ENCODE data around the gene CTNND1. TPM values are rescaled to one million over a fixed set of nuclear protein-coding genes. Genes with fewer than 3 reads are reported as not detected.
"Not testable (repeated sequence)": the region's sequence is repeated elsewhere in the genome, so short reads cannot be mapped to it uniquely, and the experiment has no call there.

CTNND1 gene
- total RNA-seq = 100 to 1,000 TPM in 2 of 3 donors, 10 to 100 TPM in 1; 82.1 to 259 (median 175) TPM

- H3K36me3 ChIP-seq = no peaks in the 10 kb centered on the region
- intact Hi-C loops (cut with DNase I; ENCODE audit: low total_unique reads) = no loop called here
These were observed at the start of gene CTNND1 for GRCh38 chr11:57761301-57762234. Gene CTNND1, plus strand, starts transcription at chr11:57761802. Its CDS starts 29,677 bp downstream, at chr11:57791479.

GRCh38 chr11:57712256-57713150 is 49.1 kb upstream of the CTNND1 start, which contains the start of gene TMX2:
Gene TMX2, plus strand, starts transcription at chr11:57712593. Its CDS starts 26 bp downstream, at chr11:57712619.
- Histone ChIP-seq H3K27me3 (no peaks in the 10 kb centered on the region), H3K9me3 (no peaks in the 10 kb centered on the region), H3K27ac (peak within 1 kb of the TSS; percentile 95), H3K4me3 (peak within 1 kb of the TSS; percentile 92 to 99 (median 98)), H3K4me1 (peaks cover 4 to 5% of the 10 kb centered on the region in 2 donors), H3K36me3 (no peaks in the 10 kb centered on the region)
- intact Hi-C loops (cut with DNase I; ENCODE audit: low total_unique reads) = no loop called here
- peak; percentile 90 to 95 for DNase-seq (ENCODE audit: low spot score in 2 of 2)
- TF ChIP-seq POLR2A (IDR thresholded peaks at IDR 0.05) = no peak
- peak; percentile 68 to 80 (median 73) for TF ChIP-seq POLR2AphosphoS5 (IDR thresholded peaks at IDR 0.05)
- TF ChIP-seq CTCF (IDR thresholded peaks at IDR 0.05) = no peak

More at GRCh38 chr11:57761301-57762234, at the start of gene CTNND1:
- peak within 1 kb of the TSS; percentile 65 to 71 (median 65) for H3K4me3 ChIP-seq
- TF ChIP-seq POLR2AphosphoS5 (IDR thresholded peaks at IDR 0.05) (peak; percentile 76 to 94 (median 89)), POLR2A (IDR thresholded peaks at IDR 0.05) (peak; percentile 79), CTCF (IDR thresholded peaks at IDR 0.05) (peak in 1 of 3 donors; percentile 31)
- peak within 1 kb of the TSS; percentile 92 to 97 for H3K27ac ChIP-seq
- H3K4me1 ChIP-seq = peaks cover 0 to 7% of the 10 kb centered on the region in 2 donors
- H3K27me3 ChIP-seq = no peaks in the 10 kb centered on the region
- peak; percentile 89 to 96 for DNase-seq (ENCODE audit: low spot score in 2 of 2)
- no peaks in the 10 kb centered on the region for H3K9me3 ChIP-seq

- Histone ChIP-seq H3K27me3 (no peaks in the 10 kb centered on the region), H3K36me3 (no peaks in the 10 kb centered on the region), H3K4me3 (peak overlapping the region in 2 of 3 donors; percentile 92 to 99), H3K9me3 (no peaks in the 10 kb centered on the region), H3K27ac (no peak overlapping the region), H3K4me1 (peaks cover 4 to 5% of the 10 kb centered on the region in 2 donors)
- DNase-seq (ENCODE audit: low spot score in 2 of 2) = no peak
- intact Hi-C loops (cut with DNase I; ENCODE audit: low total_unique reads) = no loop called here
- TF ChIP-seq POLR2AphosphoS5 (IDR thresholded peaks at IDR 0.05) = no peak
These were observed 47.8 kb upstream of the CTNND1 start for GRCh38 chr11:57713835-57714234.

- H3K27ac ChIP-seq; H3K36me3 ChIP-seq; H3K4me3 ChIP-seq; intact Hi-C loops (cut with DNase I; ENCODE audit: low total_unique reads); H3K27me3 ChIP-seq; H3K9me3 ChIP-seq; DNase-seq (ENCODE audit: low spot score in 2 of 2); H3K4me1 ChIP-seq: not testable (repeated sequence)
These were observed 44.9 kb upstream of the CTNND1 start for GRCh38 chr11:57716726-57717125.

- Histone ChIP-seq H3K4me3 (no peak overlapping the region), H3K36me3 (no peaks in the 10 kb centered on the region), H3K27me3 (no peaks in the 10 kb centered on the region), H3K4me1 (no peaks in the 10 kb centered on the region), H3K9me3 (no peaks in the 10 kb centered on the region), H3K27ac (no peak overlapping the region)
- intact Hi-C loops (cut with DNase I; ENCODE audit: low total_unique reads) = no loop called here
- TF ChIP-seq POLR2A (IDR thresholded peaks at IDR 0.05) (no peak), POLR2AphosphoS5 (IDR thresholded peaks at IDR 0.05) (no peak), CTCF (IDR thresholded peaks at IDR 0.05) (no peak)
- DNase-seq (ENCODE audit: low spot score in 2 of 2) = no peak
These were observed 34.4 kb upstream of the CTNND1 start for GRCh38 chr11:57727185-57727584.
